GM12892 (cell line): ENCODE measurements around the gene ALDH2.

ENCODE experiments used
- POLR2A ChIP-seq: IDR thresholded peaks from 2 replicates; pipeline ENCODE4 v1.6.1; 2011; ENCODE audit warnings: low read depth, low read length, control low read depth
- POLR2AphosphoS5 ChIP-seq: IDR thresholded peaks from 2 replicates; pipeline ENCODE4 v1.6.1; 2011; ENCODE audit warnings: low read depth, low read length, control low read depth
- TAF1 ChIP-seq: IDR thresholded peaks from 2 replicates; pipeline ENCODE4 v1.6.1; 2011; ENCODE audit warnings: low read depth, mild to moderate bottlenecking, control low read depth, low read length, borderline replicate concordance

GRCh38 chr12:111803038-111803626 is 36.4 kb downstream of the ALDH2 start:
- TF ChIP-seq POLR2A (no peak), POLR2AphosphoS5 (no peak), TAF1 (no peak)
